HUES64 (cell line): ENCODE measurements around the gene EPB41L4B.

Experiments
- H3K27ac ChIP-seq: 2 replicates; pipeline ENCODE4 v1.7.0; 2013; ENCODE audit warnings: low read depth, low read length, inconsistent platforms
- H3K27me3 ChIP-seq: 2 replicates; pipeline ENCODE4 v1.6.1; 2013; ENCODE audit warnings: mild to moderate bottlenecking, low read length; ENCODE audit not compliant: insufficient read depth
- H3K36me3 ChIP-seq: 2 replicates; pipeline ENCODE4 v1.6.1; 2013; ENCODE audit warnings: mild to moderate bottlenecking, low read length; ENCODE audit not compliant: insufficient read depth
- H3K4me1 ChIP-seq: 2 replicates; pipeline ENCODE4 v1.6.1; 2013; ENCODE audit warnings: mild to moderate bottlenecking, low read length, moderate library complexity; ENCODE audit not compliant: insufficient read depth
- H3K4me3 ChIP-seq: 2 replicates; pipeline ENCODE4 v1.5.1; 2013; ENCODE audit warnings: mild to moderate bottlenecking, low read length, moderate library complexity
- H3K9ac ChIP-seq: 2 replicates; pipeline ENCODE4 v1.6.1; 2013; ENCODE audit warnings: mild to moderate bottlenecking, low read depth, low read length
- H3K9me3 ChIP-seq: 2 replicates; pipeline ENCODE4 v1.6.1; 2013; ENCODE audit warnings: low read depth, low read length; ENCODE audit not compliant: insufficient read depth
- WGBS: fragments of 150-250, 120-280 bp; methylation state at CpG from one replicate; pipeline ENCODE4 v1.1.7; 2013; ENCODE audit warnings: missing lambda C conversion rate; 5-methylcytosine and 5-hydroxymethylcytosine counted together

Gene EPB41L4B

DNA sequence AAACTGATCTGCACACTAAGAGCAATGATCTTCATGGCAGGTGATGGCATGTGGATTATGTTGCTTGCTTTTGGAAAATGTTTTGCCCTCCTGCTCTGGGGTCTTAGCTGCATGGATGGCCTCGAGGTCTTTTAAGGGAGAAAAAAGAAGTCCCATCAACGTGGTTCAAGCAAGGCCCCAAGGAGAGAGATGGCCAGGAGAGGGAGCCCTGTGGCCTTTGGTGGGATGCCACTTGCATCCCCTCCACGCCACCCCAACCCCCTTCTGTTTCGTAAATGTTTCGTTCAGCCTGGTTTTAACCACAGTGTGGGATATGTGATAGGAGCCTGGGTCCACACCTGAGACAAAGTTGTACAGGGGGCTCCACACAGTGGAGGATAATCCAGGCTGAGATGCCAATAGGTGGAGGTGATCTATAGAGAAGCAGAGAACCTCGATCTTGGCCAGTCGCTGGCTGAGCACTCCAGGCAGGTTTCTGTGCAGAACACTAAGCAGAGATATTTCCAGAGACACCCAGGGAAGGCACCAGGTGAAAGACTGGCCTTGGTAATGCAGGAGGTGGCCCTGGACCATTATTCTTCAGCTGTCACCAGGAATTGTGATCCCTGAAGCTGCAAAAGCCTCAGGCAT lies 128.0 kb downstream of the EPB41L4B start:
- WGBS: 51% methylated on average over 6 of the region's 7 CpGs
- Histone ChIP-seq H3K9me3 (no peaks in the 10 kb centered on the region), H3K4me1 (no peaks in the 10 kb centered on the region), H3K9ac (no peak overlapping the region), H3K27ac (no peak overlapping the region), H3K4me3 (no peak overlapping the region), H3K27me3 (no peaks in the 10 kb centered on the region), H3K36me3 (no peaks in the 10 kb centered on the region)

GRCh38 chr9:109191746-109192145 lies 129.1 kb downstream of the EPB41L4B start:
- H3K36me3 ChIP-seq: no peaks in the 10 kb centered on the region
- H3K4me1 ChIP-seq: no peaks in the 10 kb centered on the region
- WGBS: 89% methylated on average over 9 of the region's 9 CpGs
- H3K9ac ChIP-seq: no peak overlapping the region
- no peaks in the 10 kb centered on the region for H3K27me3 ChIP-seq
- H3K9me3 ChIP-seq: no peaks in the 10 kb centered on the region
- no peak overlapping the region for H3K27ac ChIP-seq
- no peak overlapping the region for H3K4me3 ChIP-seq

DNA sequence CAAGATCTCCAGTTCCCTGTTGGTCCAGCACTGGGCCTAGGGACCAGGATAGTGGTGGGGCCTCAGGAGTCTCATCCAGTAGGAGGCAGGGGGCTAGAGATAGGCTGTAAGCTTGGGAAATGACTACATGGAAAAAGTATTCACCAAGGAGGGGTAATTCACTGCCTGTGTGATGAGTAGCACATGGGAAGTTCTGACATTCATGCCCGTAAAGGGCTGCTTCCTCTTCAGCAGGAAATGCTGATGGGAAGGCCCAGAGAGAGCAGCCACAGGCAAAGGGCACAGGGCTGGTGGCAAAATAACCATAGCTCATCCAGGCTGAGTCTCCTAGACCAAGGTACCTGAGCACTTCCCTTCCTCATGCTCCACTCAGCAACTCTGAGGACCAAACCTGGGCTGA lies 130.7 kb downstream of the EPB41L4B start:
- Histone ChIP-seq H3K9me3 (no peaks in the 10 kb centered on the region), H3K4me3 (no peak overlapping the region), H3K9ac (no peak overlapping the region), H3K27me3 (no peaks in the 10 kb centered on the region), H3K36me3 (no peaks in the 10 kb centered on the region), H3K27ac (no peak overlapping the region), H3K4me1 (no peaks in the 10 kb centered on the region)
- WGBS: 88% methylated on average over 1 of the region's 1 CpG

DNA sequence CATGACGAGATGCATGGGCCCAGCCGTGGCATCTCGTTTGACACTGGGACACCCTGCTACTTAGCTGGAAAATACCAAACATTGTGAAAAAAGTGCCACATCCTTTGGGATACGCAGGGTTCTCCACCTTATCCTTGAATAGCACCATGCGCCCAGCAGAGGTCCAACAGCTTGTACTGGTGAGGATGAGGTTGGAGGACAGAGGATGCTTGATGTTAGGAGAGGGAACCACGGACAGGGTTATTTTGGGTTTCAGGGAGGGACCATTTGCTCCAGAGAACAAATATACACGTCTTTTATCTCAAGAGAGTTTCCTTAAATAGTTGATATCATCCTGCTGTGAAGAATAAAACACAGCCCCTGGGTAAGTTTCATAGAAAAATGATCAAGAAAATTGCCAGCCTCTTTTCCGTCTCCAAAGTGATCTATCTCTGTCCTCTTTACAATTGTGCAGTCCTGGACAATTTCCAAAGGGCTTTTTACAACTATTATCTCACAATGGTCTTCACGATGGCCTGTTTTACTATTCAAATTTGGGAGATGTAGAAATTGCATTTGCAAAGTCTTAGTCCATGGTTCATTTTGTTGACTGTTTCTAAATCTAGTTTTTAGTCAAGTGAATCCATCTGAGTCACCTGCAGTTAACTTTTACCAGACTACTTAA lies 133.9 kb downstream of the EPB41L4B start:
- WGBS: 89% methylated on average over 9 of the region's 9 CpGs
- no peaks in the 10 kb centered on the region for H3K27me3 ChIP-seq
- H3K27ac ChIP-seq: no peak overlapping the region
- no peak overlapping the region for H3K4me3 ChIP-seq
- no peak overlapping the region for H3K9ac ChIP-seq
- no peaks in the 10 kb centered on the region for H3K4me1 ChIP-seq
- H3K9me3 ChIP-seq: no peaks in the 10 kb centered on the region
- no peaks in the 10 kb centered on the region for H3K36me3 ChIP-seq

- Histone ChIP-seq H3K4me3 (no peak overlapping the region), H3K36me3 (no peaks in the 10 kb centered on the region), H3K9ac (no peak overlapping the region), H3K27ac (no peak overlapping the region), H3K27me3 (no peaks in the 10 kb centered on the region), H3K4me1 (no peaks in the 10 kb centered on the region), H3K9me3 (no peaks in the 10 kb centered on the region)
- 80% methylated on average over 13 of the region's 13 CpGs for WGBS
These were observed 137.7 kb downstream of the EPB41L4B start for GRCh38 chr9:109182940-109183798.

GRCh38 chr9:109182550-109182939 lies 138.3 kb downstream of the EPB41L4B start:
- Histone ChIP-seq H3K27me3 (no peaks in the 10 kb centered on the region), H3K36me3 (no peaks in the 10 kb centered on the region), H3K27ac (no peak overlapping the region), H3K4me1 (no peaks in the 10 kb centered on the region), H3K9me3 (no peaks in the 10 kb centered on the region), H3K4me3 (no peak overlapping the region), H3K9ac (no peak overlapping the region)
- WGBS: 94% methylated on average over 9 of the region's 9 CpGs

DNA sequence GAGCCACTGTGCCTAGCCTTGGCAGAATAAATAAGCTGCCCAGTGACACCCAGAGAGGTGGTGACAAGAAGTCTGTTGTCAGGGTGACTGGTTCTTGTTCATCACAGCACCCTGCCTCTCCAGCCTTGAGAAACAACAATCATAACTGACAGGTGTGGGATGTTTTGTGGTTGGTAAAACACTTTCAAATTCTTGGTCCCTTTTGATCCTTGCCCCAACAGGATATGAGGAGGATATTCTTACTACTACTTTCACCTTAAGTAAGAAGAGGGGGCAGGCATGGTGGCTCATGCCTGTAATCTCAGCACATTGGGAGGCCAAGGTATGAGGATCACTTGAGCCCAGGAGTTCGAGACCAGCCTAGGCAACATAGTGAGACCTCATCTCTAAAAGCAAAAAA lies 139.6 kb downstream of the EPB41L4B start:
- no peaks in the 10 kb centered on the region for H3K27me3 ChIP-seq
- no peaks in the 10 kb centered on the region for H3K36me3 ChIP-seq
- H3K4me1 ChIP-seq: no peaks in the 10 kb centered on the region
- no peak overlapping the region for H3K4me3 ChIP-seq
- H3K9ac ChIP-seq: no peak overlapping the region
- H3K9me3 ChIP-seq: no peaks in the 10 kb centered on the region
- WGBS: 100% methylated on average over 1 of the region's 1 CpG
- no peak overlapping the region for H3K27ac ChIP-seq

- no peak overlapping the region for H3K27ac ChIP-seq
- no peaks in the 10 kb centered on the region for H3K27me3 ChIP-seq
- 91% methylated on average over 9 of the region's 9 CpGs for WGBS
- no peak overlapping the region for H3K4me3 ChIP-seq
- H3K9ac ChIP-seq: no peak overlapping the region
- no peaks in the 10 kb centered on the region for H3K9me3 ChIP-seq
- H3K4me1 ChIP-seq: no peaks in the 10 kb centered on the region
- no peaks in the 10 kb centered on the region for H3K36me3 ChIP-seq
These were observed 140.9 kb downstream of the EPB41L4B start for GRCh38 chr9:109179801-109180523.

DNA sequence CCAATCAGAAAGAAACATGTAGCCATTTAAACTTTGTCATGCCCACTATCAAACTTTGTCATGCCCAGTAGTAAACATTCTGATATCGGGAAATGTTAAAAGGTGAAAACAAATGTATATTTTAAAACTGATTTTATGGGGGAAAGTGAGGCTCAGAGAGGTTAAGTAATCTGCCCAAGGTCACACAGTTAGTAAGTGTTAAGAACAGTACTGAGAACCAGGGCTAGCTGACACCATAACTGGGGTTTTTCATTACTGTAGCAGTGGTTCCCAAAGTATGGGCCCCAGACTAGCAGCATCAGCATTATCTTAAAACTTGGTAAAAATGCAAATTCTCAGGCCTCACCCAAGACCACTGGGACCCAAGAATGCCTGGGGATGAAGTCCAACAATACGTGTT lies 143.9 kb downstream of the EPB41L4B start:
- H3K9me3 ChIP-seq: no peaks in the 10 kb centered on the region
- no peaks in the 10 kb centered on the region for H3K36me3 ChIP-seq
- 92% methylated on average over 2 of the region's 2 CpGs for WGBS
- H3K27me3 ChIP-seq: no peaks in the 10 kb centered on the region
- H3K27ac ChIP-seq: no peak overlapping the region
- H3K9ac ChIP-seq: no peak overlapping the region
- H3K4me1 ChIP-seq: no peaks in the 10 kb centered on the region
- no peak overlapping the region for H3K4me3 ChIP-seq

DNA sequence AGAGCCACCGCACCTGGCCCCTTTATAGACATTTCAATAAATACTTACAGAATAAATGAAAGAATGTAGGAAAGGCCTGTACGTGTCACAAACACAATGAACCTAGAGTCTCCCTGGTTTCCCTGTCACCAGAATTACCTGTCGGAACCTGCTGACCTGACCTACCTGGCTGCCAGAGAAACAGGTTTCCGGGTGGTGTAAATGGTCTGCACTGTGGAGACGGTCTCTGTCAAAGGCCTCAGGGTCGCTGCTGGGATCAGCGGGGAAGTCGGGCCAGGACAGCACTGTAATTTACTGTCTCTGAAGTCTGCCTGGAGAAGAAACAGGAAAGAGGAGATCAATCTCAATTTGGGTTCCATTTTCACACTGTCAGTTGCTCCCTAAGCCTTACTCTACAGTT lies 144.5 kb downstream of the EPB41L4B start:
- 92% methylated on average over 7 of the region's 8 CpGs for WGBS
- H3K36me3 ChIP-seq: no peaks in the 10 kb centered on the region
- H3K4me1 ChIP-seq: no peaks in the 10 kb centered on the region
- H3K4me3 ChIP-seq: no peak overlapping the region
- no peak overlapping the region for H3K9ac ChIP-seq
- H3K9me3 ChIP-seq: no peaks in the 10 kb centered on the region
- H3K27me3 ChIP-seq: no peaks in the 10 kb centered on the region
- H3K27ac ChIP-seq: no peak overlapping the region

DNA sequence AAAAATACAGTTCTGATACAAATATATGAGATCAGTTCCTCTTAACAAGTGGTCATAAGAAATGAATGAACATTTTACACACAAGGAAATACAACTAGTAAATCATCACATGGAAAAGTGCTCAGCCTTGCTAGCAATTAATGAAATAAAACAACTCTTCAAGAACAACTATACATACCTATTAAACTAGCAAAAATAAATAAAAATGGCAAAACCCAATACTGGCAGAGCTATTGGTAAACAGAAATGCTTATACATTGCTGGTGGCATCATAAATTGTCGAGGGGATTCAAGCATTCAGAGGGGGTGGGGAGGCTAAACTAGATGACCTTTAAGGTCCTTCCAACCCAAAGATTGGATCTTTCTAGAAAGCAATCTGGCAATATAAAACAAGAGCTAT lies 147.9 kb downstream of the EPB41L4B start:
- H3K9ac ChIP-seq: no peak overlapping the region
- 84% methylated on average over 1 of the region's 1 CpG for WGBS
- H3K9me3 ChIP-seq: no peaks in the 10 kb centered on the region
- H3K36me3 ChIP-seq: no peaks in the 10 kb centered on the region
- H3K4me1 ChIP-seq: no peaks in the 10 kb centered on the region
- no peak overlapping the region for H3K27ac ChIP-seq
- peaks cover 9% of the 10 kb centered on the region for H3K27me3 ChIP-seq
- H3K4me3 ChIP-seq: no peak overlapping the region
